ENCODE measurements around the gene SLC15A3.
"Not testable (repeated sequence)": the region's sequence is repeated elsewhere in the genome, so short reads cannot be mapped to it uniquely, and the experiment has no call there.

The SLC15A3 gene

DNA sequence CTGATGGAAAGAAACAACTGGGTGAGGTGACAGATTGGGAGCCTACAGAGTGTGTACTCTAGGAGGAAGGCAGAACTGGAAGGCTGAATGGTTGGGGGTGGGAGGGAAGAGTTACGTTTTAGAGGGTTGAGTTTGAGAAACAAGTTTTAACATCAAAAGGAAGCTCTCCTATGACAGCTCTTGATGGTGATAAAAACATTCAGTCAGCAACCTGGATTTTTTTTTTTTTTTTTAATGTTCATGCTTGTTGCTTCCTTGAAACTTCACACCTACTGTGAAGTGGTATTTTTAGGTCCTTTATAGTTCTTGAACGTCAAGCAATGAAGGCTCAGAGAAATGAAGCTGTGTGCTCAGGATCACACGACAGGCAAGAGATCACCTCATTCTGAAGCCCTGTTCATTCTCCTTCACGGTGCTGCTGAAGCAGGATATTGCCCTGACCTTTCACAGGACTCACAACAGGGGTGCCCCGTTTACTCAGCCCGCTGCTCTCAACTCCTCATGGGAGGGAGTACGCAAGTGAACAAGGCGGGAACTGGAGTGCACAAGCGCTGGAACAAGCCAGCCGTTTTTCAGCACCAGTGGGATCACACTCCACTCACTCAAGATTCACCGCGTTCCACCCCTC lies 39.6 kb downstream of the SLC15A3 start:
- no peak for DNase-seq

DNA sequence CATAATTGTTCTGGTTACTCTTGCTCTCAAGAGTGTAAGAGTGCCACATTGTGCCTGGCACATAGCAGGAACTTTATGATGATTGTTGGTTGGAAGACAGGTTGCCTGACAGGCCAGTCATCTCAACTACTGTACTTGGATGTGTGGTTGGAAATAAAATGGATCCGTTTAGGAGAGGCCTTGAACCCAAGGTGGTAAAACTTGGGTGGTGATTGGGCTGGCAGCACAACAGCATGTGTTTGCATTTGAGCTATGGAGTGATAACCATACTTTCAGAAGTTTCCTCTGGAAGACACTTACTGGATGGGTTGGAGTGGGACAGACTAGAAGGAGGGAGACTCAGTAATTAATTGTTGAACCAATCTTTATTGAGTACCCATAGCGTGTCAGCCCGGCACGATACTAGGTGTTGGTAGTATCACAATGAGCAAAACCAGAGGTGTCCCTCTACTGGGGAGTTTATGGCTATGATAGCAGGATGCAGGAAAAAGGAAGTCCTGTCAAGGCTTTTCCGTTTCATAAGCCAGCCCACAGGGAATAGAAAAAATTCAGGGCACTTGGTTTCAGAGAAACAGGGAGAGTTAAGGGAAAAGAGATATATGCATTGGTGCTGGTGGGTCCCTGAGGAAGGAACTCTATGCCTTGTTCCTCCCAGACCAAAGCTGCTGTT lies 41.1 kb downstream of the SLC15A3 start:
- no peak for DNase-seq

DNA sequence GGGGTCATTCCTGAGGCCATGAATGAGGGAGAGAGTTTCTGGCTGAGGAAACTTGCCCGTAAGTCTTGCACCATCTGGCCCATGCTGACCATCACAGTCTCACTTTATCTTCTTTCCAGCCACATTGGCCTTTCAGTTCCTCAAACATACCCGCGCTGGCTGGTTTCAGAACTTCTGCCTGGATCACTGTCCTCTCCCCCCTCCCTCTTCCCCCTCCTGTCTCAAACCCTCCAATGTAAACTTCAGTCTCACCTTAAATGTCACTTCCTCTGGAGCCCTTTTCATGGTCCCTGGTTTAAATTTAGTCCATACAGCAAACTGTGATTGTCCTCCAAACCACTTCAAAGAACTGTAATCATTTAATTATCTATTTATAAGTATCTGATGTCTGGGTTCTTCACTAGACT lies 41.7 kb downstream of the SLC15A3 start:
- no peak for DNase-seq

DNA sequence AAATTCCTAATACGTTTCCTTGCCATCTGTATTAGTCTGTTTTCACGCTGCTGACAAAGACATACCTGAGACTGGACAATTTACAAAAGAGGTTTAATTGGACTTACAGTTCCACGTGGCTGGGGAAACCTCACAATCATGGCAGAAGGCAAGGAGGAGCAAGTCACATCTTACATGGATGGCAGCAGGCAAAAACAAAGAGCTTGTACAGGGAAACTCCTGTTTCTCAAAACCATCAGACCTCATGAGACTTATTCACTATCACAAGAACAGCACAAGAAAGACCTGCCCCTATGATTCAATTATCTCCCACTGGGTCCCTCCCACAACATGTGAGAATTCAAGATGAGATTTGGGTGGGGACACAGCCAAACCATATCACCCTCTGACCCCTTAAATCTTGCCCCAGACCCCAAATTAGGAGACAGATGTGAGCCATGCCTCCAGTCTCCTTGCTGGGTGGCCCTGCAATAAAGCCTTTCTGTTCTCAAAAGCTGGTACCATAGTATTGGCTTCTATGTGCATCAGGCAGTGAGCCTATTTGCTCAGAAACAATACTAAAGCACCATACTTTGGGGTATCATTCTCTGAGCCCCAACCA lies 42.2 kb downstream of the SLC15A3 start:
- DNase-seq: not testable (repeated sequence)

DNA sequence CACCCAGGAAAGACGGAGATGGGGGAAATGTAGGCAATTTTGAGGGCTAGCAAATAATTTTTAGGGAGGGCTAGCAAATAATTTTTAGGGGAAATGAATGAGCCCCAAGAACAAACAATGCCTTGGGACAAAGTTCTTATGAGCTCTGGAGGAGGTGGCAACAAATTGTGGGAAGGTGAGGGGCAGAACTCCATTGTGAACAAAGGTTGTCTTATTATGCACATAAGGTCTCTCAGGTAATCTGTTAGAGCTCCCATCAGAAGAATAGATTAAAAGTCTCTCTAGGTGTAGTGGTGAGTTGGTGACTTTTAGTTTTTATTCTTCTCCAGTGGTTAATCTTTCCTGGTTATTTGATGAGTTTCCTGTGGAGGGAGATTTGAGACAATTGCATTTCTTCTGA lies 43.2 kb downstream of the SLC15A3 start:
- no peak for DNase-seq

DNA sequence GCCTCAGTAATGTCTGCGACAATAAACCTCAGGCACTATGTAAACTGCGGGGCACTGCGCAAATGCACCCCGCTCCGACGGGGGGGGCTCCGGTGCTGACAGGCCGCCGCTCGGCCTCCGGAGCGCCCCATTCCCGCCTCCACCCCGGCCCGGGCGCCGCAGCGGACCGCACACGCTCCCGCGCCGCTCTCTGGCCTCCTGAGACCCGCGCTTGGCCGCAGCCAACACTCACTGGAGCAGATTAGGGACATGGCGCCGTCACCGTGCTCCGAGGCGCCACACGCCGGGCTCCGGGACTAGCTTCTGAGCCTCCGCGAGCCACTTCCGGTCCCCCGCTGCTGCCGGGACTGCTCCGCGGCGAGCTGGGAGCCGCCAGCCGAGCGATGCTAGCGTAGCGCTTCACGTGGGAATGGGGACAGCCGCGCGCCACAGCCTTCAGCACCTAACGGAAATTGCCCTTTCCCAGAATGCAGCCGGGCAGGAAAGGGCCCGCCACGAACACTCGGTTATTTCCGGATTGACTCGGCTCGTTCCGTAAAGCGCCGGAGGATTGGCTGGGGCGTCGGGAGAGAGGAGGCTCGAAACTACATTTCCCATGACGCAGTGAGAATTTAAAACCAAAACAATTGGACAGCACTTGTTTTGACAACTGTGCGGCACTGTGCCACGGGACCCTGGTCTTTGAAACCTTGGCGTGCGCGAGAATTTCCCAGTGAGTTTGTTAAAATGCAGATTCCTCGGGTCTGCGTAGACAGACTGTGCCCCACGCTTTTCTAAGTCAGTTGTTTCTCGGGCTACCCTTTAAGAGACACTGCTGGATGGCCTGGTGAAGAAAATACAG lies 45.6 kb downstream of the SLC15A3 start, which contains the start of gene PRPF19:
Gene PRPF19 (minus strand): TSS at position 454 of the 841 bp plus-strand sequence. CDS start 203 bp downstream, at position 251.
- peak; percentile 99 for DNase-seq

DNA sequence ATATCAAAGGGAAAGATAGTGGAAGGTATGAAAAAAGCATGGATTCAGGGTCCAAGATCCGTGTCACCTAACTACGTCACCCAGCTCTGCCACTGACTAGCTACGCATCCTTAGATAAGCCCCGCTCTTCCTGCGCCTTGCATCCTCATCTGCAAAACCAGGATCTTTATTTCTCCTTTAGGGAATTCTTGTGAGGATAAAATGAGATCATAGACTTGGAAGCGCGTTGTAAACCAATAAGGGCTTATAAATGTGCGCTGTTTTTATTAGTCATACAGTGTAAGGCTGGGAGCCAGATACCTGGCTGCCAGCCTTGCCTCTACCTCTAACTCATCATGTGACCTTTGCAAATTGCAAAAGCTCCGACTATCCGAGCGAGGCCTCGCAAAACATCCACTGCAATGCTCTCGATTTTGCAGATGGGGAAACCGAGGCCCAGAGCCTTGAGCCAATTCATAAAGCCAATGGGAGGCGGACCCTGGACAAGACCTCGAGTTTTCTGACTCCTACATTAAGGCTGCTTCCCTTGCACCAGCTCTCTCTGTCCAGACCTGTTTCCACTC lies 46.3 kb downstream of the SLC15A3 start:
- no peak for DNase-seq

DNA sequence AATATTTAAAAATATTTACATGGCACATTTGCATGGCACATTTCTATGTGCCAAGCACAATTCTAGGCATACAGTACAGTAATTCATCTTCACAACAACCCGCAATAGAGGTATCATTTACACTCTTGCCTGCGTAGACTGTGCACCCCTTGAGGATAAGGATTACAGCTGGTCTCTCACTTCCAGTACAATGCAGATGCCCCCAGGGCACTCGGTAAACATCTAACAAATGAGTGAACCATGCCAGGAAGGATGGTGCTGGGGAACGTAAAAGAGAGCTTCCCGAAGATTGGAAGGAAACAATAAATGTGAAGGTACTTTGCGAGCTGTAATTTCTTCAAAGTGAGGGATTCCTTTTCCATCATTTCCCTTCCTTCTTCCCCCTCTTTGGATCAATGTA lies 46.9 kb downstream of the SLC15A3 start:
- no peak for DNase-seq

DNA sequence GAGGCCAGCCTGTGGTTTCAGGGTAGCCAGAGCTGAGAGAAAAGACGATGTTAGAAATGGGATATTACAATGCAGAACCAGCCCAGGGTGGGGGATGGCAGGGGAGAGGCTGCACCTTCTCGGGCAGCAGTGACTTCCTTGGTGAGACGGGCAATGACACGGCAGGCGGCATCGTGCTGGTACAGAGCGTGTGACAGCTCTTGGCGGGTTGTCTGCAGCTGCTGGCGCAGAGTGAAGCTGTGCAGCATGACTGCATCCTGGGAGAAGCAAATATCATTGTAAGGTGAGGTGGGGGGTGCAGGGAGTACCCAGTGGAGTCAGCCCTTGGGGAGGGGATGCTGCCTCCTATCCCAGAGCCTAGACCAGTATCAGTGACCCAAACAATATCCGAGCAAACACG lies 49.4 kb downstream of the SLC15A3 start:
- no peak for DNase-seq

DNA sequence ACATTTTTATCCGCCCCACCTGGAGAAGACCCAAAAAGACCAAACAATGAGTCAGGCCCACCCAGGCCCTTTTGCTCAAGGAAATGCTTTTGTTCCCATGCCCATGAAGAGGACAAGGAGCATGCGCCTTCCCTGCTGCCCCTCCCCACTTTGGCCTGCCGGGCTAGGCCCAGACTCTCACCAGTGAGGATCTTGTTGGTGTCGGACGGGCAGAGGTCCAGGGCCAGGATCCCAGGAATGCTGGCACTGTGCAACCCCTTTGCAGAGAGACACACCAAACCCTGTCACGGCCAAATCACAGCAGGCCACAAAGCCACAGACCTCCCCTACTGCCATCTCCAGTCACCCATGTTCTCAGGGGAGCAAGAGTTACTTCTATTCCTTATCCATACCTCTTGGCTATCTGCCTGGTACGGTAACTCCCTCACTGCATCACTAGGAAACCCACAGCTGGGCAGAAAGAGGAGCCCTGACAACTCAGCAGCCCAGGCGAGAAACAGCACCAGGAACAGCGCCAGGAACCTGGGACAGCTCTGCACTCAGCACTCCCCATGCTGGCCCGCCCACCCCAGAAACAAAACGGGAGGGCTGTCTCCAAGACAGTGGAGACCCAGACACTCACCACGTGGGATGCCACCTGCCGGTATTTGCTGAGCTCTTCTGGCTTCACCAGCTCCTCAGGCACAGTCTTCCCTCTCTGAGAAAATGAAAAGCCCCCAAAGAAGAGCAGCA lies 51.1 kb downstream of the SLC15A3 start:
- DNase-seq: no peak

DNA sequence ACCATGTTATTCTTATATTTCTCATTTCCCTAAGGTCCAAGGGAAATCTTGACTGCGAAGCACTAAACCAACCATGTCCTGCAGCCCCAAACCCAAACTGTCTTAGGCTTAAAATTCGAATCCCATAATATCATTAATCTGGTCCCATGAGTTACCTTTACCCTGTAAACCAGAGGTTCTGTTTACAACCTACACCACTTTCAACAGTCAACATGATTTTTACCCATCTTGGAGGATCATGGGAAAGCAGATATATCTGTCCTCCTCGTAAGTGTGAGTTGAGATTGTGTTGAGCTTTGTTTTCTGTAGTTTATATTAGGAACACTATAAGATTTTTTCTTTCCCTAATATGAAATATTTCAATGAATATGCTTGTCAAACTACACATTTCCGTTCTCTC lies 52.0 kb downstream of the SLC15A3 start:
- DNase-seq: no peak

DNA sequence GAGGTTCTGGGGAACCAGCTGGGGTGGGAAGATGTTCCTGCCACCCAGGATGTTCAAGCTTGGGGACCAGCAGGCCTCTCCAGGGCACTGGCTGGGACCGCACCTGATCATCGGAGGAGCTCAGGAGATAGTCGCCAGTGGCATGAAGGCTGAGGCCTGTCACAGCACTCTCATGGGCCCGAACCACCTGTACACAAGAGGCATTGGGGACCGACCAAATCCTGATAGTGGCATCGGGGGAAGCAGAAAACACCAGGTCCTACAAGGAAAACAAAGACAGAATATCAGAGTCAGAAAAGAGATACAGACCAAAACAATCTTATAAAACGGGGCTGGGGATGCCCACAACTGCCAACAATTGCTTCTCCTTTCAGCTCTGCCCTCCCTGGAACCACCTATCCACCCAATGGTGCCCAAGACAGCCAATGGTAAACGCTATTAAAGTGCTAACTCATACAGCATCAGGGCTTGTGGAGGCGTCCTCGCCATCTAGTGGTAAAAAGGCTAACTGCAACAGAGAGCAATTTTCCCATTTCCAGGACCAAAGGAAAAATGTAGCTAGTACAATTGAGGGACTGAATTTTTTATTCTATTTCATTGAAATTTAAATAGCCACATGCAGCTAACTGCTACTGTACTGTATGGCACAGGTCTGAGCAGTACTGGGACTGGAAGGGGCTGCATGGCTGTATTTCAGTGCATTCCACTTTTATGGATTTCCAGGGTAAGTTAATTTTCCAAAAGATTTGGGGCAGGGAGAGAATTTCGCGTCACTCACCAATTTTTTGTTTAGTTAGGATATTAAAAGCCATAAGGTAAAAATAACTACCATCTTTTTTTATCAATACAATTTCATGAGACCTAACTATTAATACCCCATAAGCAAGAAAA lies 52.7 kb downstream of the SLC15A3 start:
- no peak for DNase-seq

DNA sequence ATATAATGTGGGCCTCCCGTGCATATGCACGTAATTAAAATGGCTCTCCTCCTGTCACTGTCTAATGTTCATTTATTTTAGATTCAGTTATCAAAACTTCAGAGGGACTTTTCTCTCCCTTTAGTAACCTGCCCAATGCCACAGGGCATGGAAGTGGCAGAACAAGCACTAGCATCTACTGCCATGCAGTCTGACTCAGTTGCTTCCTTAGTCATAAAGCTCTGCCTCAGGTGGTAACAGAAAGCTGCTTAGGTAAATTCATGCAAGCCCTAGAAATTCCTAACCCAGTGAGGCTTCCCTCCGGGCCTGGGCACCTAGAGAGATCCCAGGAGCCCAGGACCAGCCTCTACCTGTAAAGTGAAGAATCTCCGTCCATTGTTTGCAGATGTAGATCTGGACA lies 54.5 kb downstream of the SLC15A3 start:
- no peak for DNase-seq

DNA sequence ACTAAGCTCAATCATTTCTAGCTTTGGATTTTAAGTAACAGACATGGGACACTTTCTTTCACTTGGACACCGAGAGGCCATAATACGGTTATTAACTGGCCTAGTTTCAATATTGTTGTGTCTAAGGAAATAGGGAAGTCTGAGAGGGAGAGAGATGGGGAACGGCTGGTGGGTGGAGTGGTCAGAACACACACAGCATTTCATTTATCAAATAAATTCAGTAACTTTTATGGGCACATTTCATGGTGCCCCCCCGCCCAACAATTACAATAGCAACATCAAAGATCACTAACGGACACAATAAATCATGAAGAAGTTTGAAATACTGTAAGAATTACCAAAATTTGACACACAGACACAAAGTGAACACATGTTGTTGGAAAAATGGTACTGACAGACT lies 56.3 kb downstream of the SLC15A3 start:
- DNase-seq: no peak

DNA sequence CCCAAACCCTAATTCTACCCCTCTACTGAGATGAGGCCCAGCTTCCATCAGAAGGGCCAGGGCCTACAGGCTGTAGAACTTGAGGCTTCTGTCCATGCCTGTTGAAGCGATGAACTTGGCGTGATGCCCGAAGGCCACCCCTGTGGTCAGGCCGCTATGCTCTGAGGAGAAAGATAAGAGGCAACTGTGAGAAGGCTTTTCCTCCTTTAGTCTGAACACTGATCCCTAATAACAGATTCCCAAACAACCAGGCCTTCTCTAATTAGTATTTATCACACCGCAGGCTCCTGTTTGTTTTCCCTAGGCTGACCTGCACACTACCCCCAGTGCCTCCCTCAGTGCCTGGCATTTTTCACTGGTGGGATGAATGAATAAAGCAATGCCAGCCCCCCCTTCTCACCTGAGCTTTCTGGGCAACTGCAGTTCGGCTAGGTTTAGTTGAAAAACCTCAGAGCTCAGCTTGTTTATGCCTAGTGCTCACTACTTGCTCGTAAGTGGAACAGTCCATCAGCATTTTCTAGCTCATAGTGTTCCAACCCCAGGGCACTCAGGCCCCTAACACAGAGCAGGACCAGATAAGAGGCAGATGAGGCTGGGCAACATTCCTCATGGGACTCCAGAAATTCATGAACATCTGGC lies 60.8 kb downstream of the SLC15A3 start:
- no peak for DNase-seq

DNA sequence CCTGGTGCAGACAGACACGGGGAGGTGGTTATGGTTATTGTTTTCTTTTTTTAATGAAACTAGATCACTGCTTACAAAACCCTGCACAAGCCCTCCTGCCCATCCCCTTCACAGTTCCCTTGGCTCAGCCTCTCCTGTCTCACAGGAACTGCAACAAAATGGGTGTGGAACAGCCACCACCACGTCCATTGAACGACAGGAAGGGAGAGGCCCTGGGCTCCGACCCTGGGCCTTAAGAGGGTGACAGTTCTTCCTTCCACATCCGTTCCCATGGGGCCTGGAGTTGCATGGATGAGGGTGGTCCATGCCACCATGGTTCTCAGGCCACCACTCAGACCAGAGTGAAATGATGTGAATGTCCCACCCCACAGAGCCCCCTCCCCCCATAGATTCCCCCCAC lies 61.3 kb downstream of the SLC15A3 start:
- DNase-seq: no peak

DNA sequence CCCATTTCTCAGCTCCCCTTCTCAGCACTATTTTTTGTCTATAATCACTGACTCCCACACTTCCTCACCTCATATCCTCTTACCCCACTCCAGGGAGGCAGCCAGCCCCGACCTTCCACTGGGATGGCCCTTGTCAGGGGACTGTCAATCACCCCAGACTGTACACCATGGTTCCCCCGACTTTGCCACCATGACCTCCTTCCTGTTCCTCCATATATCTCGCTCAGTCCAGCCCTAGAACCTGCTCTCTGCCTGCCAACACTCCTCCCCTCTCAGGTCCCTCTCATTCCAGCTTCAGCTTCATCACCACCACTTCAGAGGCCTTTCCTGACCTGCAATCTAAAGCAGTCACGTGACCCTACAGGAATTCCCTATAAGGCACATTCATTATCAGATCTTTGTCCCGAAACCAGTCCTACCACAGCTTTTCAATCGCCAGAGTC lies 62.1 kb downstream of the SLC15A3 start:
- no peak for DNase-seq

DNA sequence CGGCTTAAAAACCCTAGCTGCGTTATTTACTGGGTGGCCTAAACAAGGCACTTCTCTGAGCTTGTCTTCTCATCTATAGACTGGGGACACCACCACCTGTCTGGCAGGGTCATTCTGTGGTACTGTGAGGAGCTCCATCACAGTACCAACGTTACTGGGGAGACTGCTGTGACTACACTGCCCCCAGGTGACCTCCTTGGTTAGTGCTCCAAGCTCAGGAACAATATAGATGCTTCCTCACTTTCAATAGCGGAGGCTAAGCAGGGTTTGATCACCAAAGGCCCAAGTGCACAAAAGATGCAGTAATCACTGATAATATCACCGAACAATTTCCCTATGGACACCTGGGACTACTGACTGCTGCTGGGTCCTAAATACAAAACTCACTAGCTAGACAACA lies 64.4 kb downstream of the SLC15A3 start:
- peak; percentile 24 for DNase-seq
